ENCODE measurements around the gene VIT. TPM values are rescaled to one million over a fixed set of nuclear protein-coding genes. Genes with fewer than 3 reads are reported as not detected.

VIT gene
- total RNA-seq, 2 donors from 2014 or later = 23.9 to 31.4 TPM

- H3K27me3 ChIP-seq (replicated peaks; ENCODE audit: insufficient read depth) = no peaks in the 10 kb centered on the region
- no peaks in the 10 kb centered on the region for H3K36me3 ChIP-seq
- no peaks in the 10 kb centered on the region for H3K4me1 ChIP-seq (ENCODE audit: control insufficient read depth in 1 of 2, low read depth in 2 of 2)
- no peaks in the 10 kb centered on the region for H3K9me3 ChIP-seq
- ATAC-seq (ENCODE audit: insufficient number of reproducible peaks, low FRiP score, low read depth) = no peak
- no peak for DNase-seq (ENCODE audit: low spot score)
- TF ChIP-seq CTCF (IDR thresholded peaks at IDR 0.05) = no peak
- H3K27ac ChIP-seq = no peak overlapping the region
- H3K4me3 ChIP-seq = no peak overlapping the region
These were observed 92.8 kb downstream of the VIT start for GRCh38 chr2:36789181-36789804.

GRCh38 chr2:36792951-36793350 is 96.4 kb downstream of the VIT start:
- no peaks in the 10 kb centered on the region for H3K27me3 ChIP-seq (replicated peaks; ENCODE audit: insufficient read depth)
- H3K36me3 ChIP-seq = no peaks in the 10 kb centered on the region
- DNase-seq (ENCODE audit: low spot score) (no peak), ATAC-seq (ENCODE audit: insufficient number of reproducible peaks, low FRiP score, low read depth) (no peak)
- no peak overlapping the region for H3K4me3 ChIP-seq
- no peaks in the 10 kb centered on the region for H3K9me3 ChIP-seq
- TF ChIP-seq CTCF (IDR thresholded peaks at IDR 0.05) = no peak
- no peaks in the 10 kb centered on the region for H3K4me1 ChIP-seq (ENCODE audit: control insufficient read depth in 1 of 2, low read depth in 2 of 2)
- no peak overlapping the region for H3K27ac ChIP-seq

GRCh38 chr2:36797324-36798070 is 101.0 kb downstream of the VIT start:
- no peak for DNase-seq (ENCODE audit: low spot score)
- H3K27ac ChIP-seq = no peak overlapping the region
- no peaks in the 10 kb centered on the region for H3K4me1 ChIP-seq (ENCODE audit: control insufficient read depth in 1 of 2, low read depth in 2 of 2)
- TF ChIP-seq CTCF (IDR thresholded peaks at IDR 0.05) = no peak
- H3K27me3 ChIP-seq (replicated peaks; ENCODE audit: insufficient read depth) = no peaks in the 10 kb centered on the region
- ATAC-seq (ENCODE audit: insufficient number of reproducible peaks, low FRiP score, low read depth) = no peak
- no peaks in the 10 kb centered on the region for H3K9me3 ChIP-seq
- H3K36me3 ChIP-seq = no peaks in the 10 kb centered on the region
- no peak overlapping the region for H3K4me3 ChIP-seq

GRCh38 chr2:36798724-36799123 is 102.2 kb downstream of the VIT start:
- H3K4me3 ChIP-seq = no peak overlapping the region
- no peaks in the 10 kb centered on the region for H3K27me3 ChIP-seq (replicated peaks; ENCODE audit: insufficient read depth)
- no peak overlapping the region for H3K27ac ChIP-seq
- ATAC-seq (ENCODE audit: insufficient number of reproducible peaks, low FRiP score, low read depth) (no peak), DNase-seq (ENCODE audit: low spot score) (no peak)
- TF ChIP-seq CTCF (IDR thresholded peaks at IDR 0.05) = no peak
- no peaks in the 10 kb centered on the region for H3K9me3 ChIP-seq
- no peaks in the 10 kb centered on the region for H3K4me1 ChIP-seq (ENCODE audit: control insufficient read depth in 1 of 2, low read depth in 2 of 2)
- H3K36me3 ChIP-seq = no peaks in the 10 kb centered on the region

GRCh38 chr2:36800381-36800780 is 103.9 kb downstream of the VIT start:
- ATAC-seq (ENCODE audit: insufficient number of reproducible peaks, low FRiP score, low read depth) = no peak
- H3K9me3 ChIP-seq = no peaks in the 10 kb centered on the region
- no peak overlapping the region for H3K4me3 ChIP-seq
- TF ChIP-seq CTCF (IDR thresholded peaks at IDR 0.05) = no peak
- H3K4me1 ChIP-seq (ENCODE audit: control insufficient read depth in 1 of 2, low read depth in 2 of 2) = no peaks in the 10 kb centered on the region
- no peak overlapping the region for H3K27ac ChIP-seq
- H3K36me3 ChIP-seq = no peaks in the 10 kb centered on the region
- no peak for DNase-seq (ENCODE audit: low spot score)
- no peaks in the 10 kb centered on the region for H3K27me3 ChIP-seq (replicated peaks; ENCODE audit: insufficient read depth)
